Sciatic nerve (tissue), 2 donors: ENCODE measurements around the gene P2RY12. TPM values are rescaled to one million over a fixed set of nuclear protein-coding genes. Genes with fewer than 3 reads are reported as not detected.

Source experiments
- ATAC-seq: fragments of 200-7000 bp; cut with Tn5 transposase; one replicate; pipeline ENCODE4 v1.9.1; 2020; ENCODE audit warnings: mild to moderate bottlenecking, moderate library complexity
- DNase-seq: peaks from one replicate; pipeline ENCODE4 v3.0.0-alpha.2; 2020; ENCODE audit warnings: low spot score
- intact Hi-C: fragments of 100-400 bp; cut with DNase I; formaldehyde crosslinking; loops from one replicate; pipeline ENCODE4 v1.14.2; 2022
- total RNA-seq: library from RNA; stranded (reverse); fragmentation: NEBNext Ultra II Directional; extraction: Animal tissue kit (Norgen Biotek cat#: 25700); gene quantifications from one replicate; pipeline ENCODE4 v1.2.1, GENCODE V29; 2021
- donor health status: DM: no; HTN: no; CAD: no.
- donor health status: DM: no; HTN: no; CAD: no.

P2RY12 gene
- total RNA-seq, 1 donor from 2014 or later = 27.1 TPM

DNA sequence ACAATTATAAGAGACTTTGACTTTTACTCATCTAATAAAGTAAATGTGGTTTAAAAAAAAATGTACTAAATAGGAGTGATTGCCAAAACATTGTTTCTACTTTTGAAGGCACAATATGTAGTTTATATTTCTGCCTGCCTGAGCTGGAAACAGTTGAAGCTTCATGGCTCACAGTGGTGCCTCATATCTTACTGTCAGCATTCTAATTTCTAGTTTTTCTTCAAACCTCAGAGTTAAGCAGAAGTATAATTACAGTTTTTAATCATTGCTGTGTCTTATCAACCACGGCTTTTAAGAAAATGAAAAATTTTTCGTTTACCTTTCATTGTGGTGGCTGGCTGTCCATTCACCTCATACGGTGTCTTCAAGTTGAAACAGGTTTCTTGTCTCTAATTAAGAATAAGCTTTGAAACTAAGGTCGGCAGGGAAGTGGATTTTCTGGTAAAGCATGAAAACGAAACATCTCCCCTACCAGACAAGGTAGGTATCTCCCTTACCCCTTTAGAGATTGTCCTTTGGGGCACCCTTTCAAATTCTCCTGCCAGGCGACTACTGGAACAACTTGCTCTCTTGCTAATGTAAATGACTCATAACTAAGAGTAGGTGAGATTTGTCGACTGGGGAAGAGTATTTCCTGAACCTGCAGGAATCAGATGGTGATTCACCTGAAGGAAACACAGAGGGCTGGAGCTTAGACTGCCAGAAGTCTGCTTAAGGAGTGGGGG lies 68.1 kb downstream of the P2RY12 start, which contains the start of gene GPR87:
Gene GPR87, minus strand, starts transcription at position 554 of the 725 bp plus-strand sequence. CDS start 16,720 bp downstream, outside the sequence.
- intact Hi-C loops = no loop called here
- ATAC-seq (no peak), DNase-seq (no peak)

DNA sequence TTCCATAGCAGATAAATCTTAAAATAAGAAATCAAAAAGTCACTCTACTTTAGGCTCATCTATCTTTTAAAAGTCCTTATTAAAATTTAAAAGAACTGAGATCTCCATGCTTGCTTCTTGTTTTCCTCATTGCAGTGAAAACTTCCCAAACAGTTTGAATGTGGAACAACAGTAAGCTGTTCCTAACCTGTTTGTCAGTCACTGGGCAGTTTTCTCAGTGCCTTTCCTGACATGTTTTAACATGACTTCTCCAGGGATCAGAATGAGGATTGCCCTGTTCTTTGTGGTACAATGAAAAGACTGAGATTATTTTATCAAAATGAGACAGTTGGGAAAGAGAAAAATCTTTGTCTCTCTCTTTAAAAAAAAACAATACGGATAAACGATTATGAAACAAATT lies 68.7 kb downstream of the P2RY12 start:
- DNase-seq (no peak), ATAC-seq (no peak)
- intact Hi-C loops = no loop called here

DNA sequence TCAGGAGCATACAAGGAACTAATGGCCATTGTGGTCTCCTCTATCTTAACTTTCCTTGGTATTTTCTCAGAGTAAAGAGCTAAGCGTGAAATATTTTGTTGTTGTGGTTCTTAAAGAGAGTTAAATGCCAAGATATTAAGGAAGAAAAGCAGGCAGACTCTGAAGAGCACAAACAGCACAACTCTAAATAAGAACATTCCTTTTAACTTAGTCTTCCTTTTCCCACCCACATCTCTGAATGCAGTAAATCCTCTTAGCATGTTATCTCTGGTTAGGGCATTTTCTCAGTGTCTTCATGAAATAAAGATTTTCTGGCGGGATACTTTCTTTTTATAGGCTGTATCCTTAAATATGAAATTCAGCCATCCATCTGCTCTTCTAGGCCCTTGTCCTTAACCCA lies 69.4 kb downstream of the P2RY12 start:
- DNase-seq = no peak
- no peak for ATAC-seq
- intact Hi-C loops = no loop called here

GRCh38 chr3:151314593-151314992 lies 70.0 kb downstream of the P2RY12 start:
- no peak for ATAC-seq
- DNase-seq = no peak
- intact Hi-C loops = no loop called here

GRCh38 chr3:151314137-151314536 lies 70.4 kb downstream of the P2RY12 start:
- ATAC-seq = no peak
- no peak for DNase-seq
- intact Hi-C loops = no loop called here

GRCh38 chr3:151312972-151313371 lies 71.6 kb downstream of the P2RY12 start:
- intact Hi-C loops = no loop called here
- DNase-seq (no peak), ATAC-seq (no peak)

- ATAC-seq (no peak), DNase-seq (no peak)
- intact Hi-C loops = no loop called here
Measured at GRCh38 chr3:151309566-151309965, 75.0 kb downstream of the P2RY12 start.

GRCh38 chr3:151307583-151308488 lies 76.7 kb downstream of the P2RY12 start:
- DNase-seq (no peak), ATAC-seq (no peak)
- intact Hi-C loops = no loop called here

GRCh38 chr3:151307131-151307530 lies 77.4 kb downstream of the P2RY12 start:
- intact Hi-C loops = no loop called here
- DNase-seq (no peak), ATAC-seq (no peak)

- ATAC-seq = no peak
- intact Hi-C loops = no loop called here
- no peak for DNase-seq
Measured at GRCh38 chr3:151306168-151306810, 78.3 kb downstream of the P2RY12 start.

DNA sequence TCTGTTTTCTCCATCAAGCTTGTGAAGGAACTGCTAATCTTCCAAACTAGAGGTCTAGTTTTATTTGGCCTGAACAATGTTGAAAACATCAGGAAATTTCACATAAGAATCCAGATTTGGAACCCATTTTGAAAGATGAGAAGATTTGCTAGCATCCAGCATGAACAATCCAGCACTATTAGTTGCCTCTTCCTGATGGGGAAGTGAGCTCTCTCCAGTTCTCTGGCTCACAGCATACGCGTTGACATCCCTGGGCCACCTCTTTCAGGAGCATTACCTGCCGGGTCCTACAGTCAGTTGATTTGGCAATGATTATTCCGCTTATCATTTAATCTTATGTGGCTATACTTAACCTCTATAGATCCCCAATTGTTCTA lies 78.8 kb downstream of the P2RY12 start:
- DNase-seq = no peak
- ATAC-seq = no peak
- intact Hi-C loops = no loop called here

GRCh38 chr3:151305060-151305774 lies 79.3 kb downstream of the P2RY12 start:
- intact Hi-C loops = no loop called here
- DNase-seq = peak; percentile 64

DNA sequence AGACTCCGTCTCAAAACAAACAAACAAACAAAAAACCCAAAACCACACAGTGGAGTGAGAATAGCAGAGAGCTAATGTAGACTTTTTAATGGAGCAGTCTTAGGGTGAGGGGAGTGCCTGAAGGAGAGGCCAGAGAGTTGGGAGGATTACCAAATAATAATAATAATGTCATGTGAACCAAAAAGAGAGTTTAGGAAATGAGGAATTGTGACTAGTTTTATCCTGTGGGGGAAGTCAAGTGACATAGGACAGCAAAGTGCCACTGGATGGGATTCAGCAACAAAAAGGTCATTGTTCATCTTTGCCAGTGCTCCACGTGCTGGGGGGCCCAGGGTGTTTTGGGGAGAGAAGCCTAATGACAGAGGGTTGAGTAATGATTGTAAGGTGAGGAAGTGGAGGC lies 80.8 kb downstream of the P2RY12 start:
- intact Hi-C loops = no loop called here
- no peak for ATAC-seq
- DNase-seq = no peak

More at GRCh38 chr3:151305060-151305774, 79.3 kb downstream of the P2RY12 start:
- peak; percentile 91 for ATAC-seq

DNA sequence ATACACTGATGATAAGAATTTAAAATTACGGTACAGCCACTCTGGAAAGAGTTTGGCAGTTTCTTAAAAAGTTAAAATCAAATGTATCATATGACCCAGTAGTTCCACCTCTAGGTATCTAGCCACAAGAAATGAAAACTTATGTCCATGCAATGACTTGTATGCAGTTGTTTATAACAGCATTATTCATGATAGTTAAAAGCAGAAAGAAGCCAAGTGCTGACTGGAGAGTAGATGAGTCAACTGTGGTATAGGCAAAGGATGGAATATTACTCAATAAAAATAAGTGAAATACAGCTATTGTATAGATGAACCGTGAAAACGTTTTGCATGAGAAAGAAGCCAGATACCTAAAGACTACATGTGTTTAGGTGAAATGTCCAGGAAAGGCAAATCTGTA lies 82.8 kb downstream of the P2RY12 start:
- ATAC-seq (no peak), DNase-seq (no peak)
- intact Hi-C loops = no loop called here

DNA sequence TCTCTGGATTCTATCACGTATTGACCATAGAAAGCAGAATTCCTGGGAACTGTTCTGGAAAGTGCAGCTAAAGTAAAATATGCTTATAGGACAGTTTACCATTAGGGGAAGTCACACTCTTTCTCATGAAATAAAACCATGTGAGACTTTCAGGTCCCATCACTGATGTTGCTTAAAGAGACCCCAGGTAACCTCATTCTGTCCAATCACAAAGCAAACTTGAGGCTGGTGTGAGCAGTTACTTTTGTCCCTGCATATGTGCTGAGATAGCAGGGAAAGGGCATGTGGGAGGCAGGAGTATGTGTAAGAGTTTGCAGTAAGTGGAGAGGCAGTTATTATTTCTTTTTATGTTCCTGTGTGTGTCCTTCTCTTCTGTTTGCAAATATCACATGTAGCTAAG lies 84.0 kb downstream of the P2RY12 start:
- DNase-seq (no peak), ATAC-seq (no peak)
- intact Hi-C loops = no loop called here

DNA sequence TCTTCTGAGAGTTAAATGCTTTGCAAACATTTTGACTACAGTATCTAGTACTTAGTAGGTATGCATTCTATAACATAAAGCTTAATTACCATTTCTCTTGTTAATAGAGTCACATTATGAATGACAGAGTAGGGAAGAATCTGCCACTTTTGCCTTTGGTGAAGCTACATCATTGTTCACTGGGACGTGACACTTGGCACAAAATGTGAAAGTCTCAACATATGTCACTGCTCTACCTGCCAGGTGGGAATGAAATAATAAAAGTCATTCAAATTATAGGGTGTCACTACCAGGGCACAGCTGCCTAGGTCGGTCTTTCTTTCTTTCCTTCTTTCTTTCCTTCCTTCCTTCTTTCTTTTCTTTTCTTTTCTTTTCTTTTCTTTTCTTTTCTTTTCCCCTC lies 85.5 kb downstream of the P2RY12 start:
- ATAC-seq (no peak), DNase-seq (no peak)
- intact Hi-C loops = no loop called here

DNA sequence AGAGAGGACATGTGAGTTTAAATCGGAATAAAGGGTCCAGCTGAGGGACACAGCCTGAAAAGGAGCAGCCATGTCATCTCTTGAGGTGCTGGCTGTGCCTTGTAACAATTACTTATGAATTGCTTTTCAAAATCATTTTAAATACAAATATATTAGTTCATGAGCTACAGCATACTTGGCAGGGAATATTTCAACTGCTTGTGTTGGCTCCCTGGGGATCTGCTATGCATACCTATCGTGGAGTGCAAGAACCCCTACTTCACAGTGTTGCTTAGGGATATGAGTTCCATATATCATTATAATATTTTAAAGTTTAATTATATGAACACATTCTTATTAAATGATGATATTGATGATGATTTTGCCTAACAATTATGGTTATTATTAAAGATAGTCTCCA lies 87.1 kb downstream of the P2RY12 start:
- ATAC-seq (no peak), DNase-seq (no peak)

GRCh38 chr3:151296226-151296625 lies 88.3 kb downstream of the P2RY12 start:
- ATAC-seq = no peak
- no peak for DNase-seq
- intact Hi-C loops = no loop called here

More for the DNA sequence above, 87.1 kb downstream of the P2RY12 start:
- intact Hi-C loops = no loop called here

DNA sequence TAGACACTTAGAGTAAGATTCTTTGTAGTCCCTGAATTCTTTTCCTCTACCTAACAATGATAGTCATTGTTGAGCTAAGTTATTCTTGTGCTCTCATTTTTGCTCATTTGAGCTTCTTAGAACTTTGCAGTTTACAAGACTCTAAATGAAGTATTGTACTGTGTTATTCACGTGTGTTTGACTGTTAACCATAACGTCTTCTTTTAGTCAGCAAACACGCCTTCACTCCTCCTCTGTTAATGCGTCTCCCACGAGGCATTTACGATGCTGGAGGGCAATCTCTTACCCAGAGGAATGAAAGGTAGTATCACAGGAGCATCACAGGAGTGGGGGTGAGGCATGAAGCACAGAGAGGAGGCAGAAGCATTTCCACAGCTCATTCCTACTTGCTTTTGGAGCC lies 91.4 kb downstream of the P2RY12 start:
- DNase-seq (no peak), ATAC-seq (peak; percentile 30)
- intact Hi-C loops = no loop called here
